Astrocyte (in vitro differentiated cells and primary cell): ENCODE data around the gene CASP12. TPM values are rescaled to one million over a fixed set of nuclear protein-coding genes. Genes with fewer than 3 reads are reported as not detected.

Experiments
- DNase-seq: peaks from one replicate; pipeline ENCODE4 v3.0.0-alpha.2; 2010; ENCODE audit warnings: low read depth
- FAIRE-seq: peaks from 2 replicates; lab custom pipeline; 2011; peaks lifted over from hg19 to GRCh38; lab: Jason Lieb, UNC
- H2AFZ ChIP-seq: 2 replicates; pipeline ENCODE4 v1.6.0; 2012; ENCODE audit warnings: low read depth, low read length, inconsistent platforms
- H3K27ac ChIP-seq: 2 replicates; pipeline ENCODE4 v1.5.1; 2011; ENCODE audit warnings: low read depth, low read length, inconsistent platforms
- H3K27me3 ChIP-seq: 2 replicates; pipeline ENCODE4 v1.6.0; 2011; ENCODE audit warnings: low read length, inconsistent platforms; ENCODE audit not compliant: insufficient read depth
- H3K36me3 ChIP-seq: 2 replicates; pipeline ENCODE4 v1.5.1; 2011; ENCODE audit warnings: low read length, inconsistent platforms; ENCODE audit not compliant: insufficient read depth
- H3K4me1 ChIP-seq: 2 replicates; pipeline ENCODE4 v1.5.1; 2011; ENCODE audit warnings: low read length, inconsistent platforms; ENCODE audit not compliant: insufficient read depth
- H3K4me2 ChIP-seq: 2 replicates; pipeline ENCODE4 v1.6.0; 2012; ENCODE audit warnings: low read length, inconsistent platforms
- H3K4me3 ChIP-seq: 2 replicates; pipeline ENCODE4 v1.5.1; 2011; ENCODE audit warnings: low read depth, mild to moderate bottlenecking, low read length, inconsistent platforms; ENCODE audit not compliant: insufficient read depth
- H3K79me2 ChIP-seq: 2 replicates; pipeline ENCODE4 v1.6.0; 2012; ENCODE audit warnings: mild to moderate bottlenecking, low read length, inconsistent platforms; ENCODE audit not compliant: insufficient read depth
- H3K9ac ChIP-seq: 2 replicates; pipeline ENCODE4 v1.6.0; 2012; ENCODE audit warnings: mild to moderate bottlenecking, low read length, inconsistent platforms
- H3K9me3 ChIP-seq: 2 replicates; pipeline ENCODE4 v1.5.1; 2012; ENCODE audit warnings: low read depth, mild to moderate bottlenecking, low read length, inconsistent platforms; ENCODE audit not compliant: insufficient read depth
- H4K20me1 ChIP-seq: 2 replicates; pipeline ENCODE4 v1.6.0; 2012; ENCODE audit warnings: low read length, inconsistent platforms; ENCODE audit not compliant: insufficient read depth
- H3K27ac Mint-ChIP-seq: one replicate; pipeline ENCODE4 v1.8.0; 2021; ENCODE audit warnings: mild to moderate bottlenecking, mixed read lengths; ENCODE audit not compliant: unreplicated experiment
- H3K27me3 Mint-ChIP-seq: one replicate; pipeline ENCODE4 v1.8.0; 2021; ENCODE audit warnings: low read depth, mixed read lengths; ENCODE audit not compliant: unreplicated experiment
- H3K36me3 Mint-ChIP-seq: one replicate; pipeline ENCODE4 v1.8.0; 2021; ENCODE audit warnings: low read depth, mixed read lengths; ENCODE audit not compliant: unreplicated experiment
- H3K4me1 Mint-ChIP-seq: one replicate; pipeline ENCODE4 v1.8.0; 2021; ENCODE audit warnings: low read depth, mixed read lengths; ENCODE audit not compliant: unreplicated experiment
- H3K4me3 Mint-ChIP-seq: one replicate; pipeline ENCODE4 v1.8.0; 2021; ENCODE audit warnings: mild to moderate bottlenecking, moderate library complexity, mixed read lengths; ENCODE audit not compliant: unreplicated experiment
- H3K9me3 Mint-ChIP-seq: one replicate; pipeline ENCODE4 v1.8.0; 2021; ENCODE audit warnings: mild to moderate bottlenecking, mixed read lengths; ENCODE audit not compliant: unreplicated experiment
- CTCF ChIP-seq: IDR thresholded peaks from 2 replicates; pipeline ENCODE4 v1.5.1; 2011; ENCODE audit warnings: low read depth, mild to moderate bottlenecking, inconsistent platforms, low read length, moderate library complexity; ENCODE audit not compliant: insufficient read depth
- EZH2 ChIP-seq: IDR thresholded peaks from 2 replicates; pipeline ENCODE4 v1.6.1; 2012; ENCODE audit warnings: mild to moderate bottlenecking, low read length, inconsistent platforms; ENCODE audit not compliant: insufficient read depth
- total RNA-seq: library from RNA; stranded (reverse); gene quantifications from 2 replicates; pipeline ENCODE4 v1.2.1, GENCODE V29; 2021

Gene CASP12
- total RNA-seq, 1 donor from 2014 or later: not detected

- no peak for FAIRE-seq
- Mint-ChIP-seq H3K4me3 (no peak overlapping the region), H3K4me1 (no peaks in the 10 kb centered on the region), H3K36me3 (no peaks in the 10 kb centered on the region), H3K27me3 (no peaks in the 10 kb centered on the region), H3K27ac (no peak overlapping the region), H3K9me3 (no peaks in the 10 kb centered on the region)
- Histone ChIP-seq H3K4me2 (no peak overlapping the region), H3K4me1 (no peaks in the 10 kb centered on the region), H3K27ac (no peak overlapping the region), H3K36me3 (no peaks in the 10 kb centered on the region), H4K20me1 (no peaks in the 10 kb centered on the region), H3K9ac (no peak overlapping the region), H3K27me3 (no peaks in the 10 kb centered on the region), H3K9me3 (no peaks in the 10 kb centered on the region), H3K4me3 (no peak overlapping the region), H3K79me2 (no peaks in the 10 kb centered on the region), H2AFZ (no peak overlapping the region)
- DNase-seq: no peak
- TF ChIP-seq CTCF: no peak
- TF ChIP-seq EZH2: no peak
These were observed 53.8 kb downstream of the CASP12 start for GRCh38 chr11:104844451-104844850.

- H3K9me3 Mint-ChIP-seq: peaks cover 2% of the 10 kb centered on the region
- no peak overlapping the region for H3K4me3 Mint-ChIP-seq
- Histone ChIP-seq H3K4me2 (no peak overlapping the region), H3K4me3 (no peak overlapping the region), H2AFZ (no peak overlapping the region), H3K9ac (no peak overlapping the region), H4K20me1 (no peaks in the 10 kb centered on the region), H3K79me2 (no peaks in the 10 kb centered on the region), H3K36me3 (no peaks in the 10 kb centered on the region), H3K27ac (no peak overlapping the region), H3K27me3 (no peaks in the 10 kb centered on the region), H3K4me1 (no peaks in the 10 kb centered on the region), H3K9me3 (no peaks in the 10 kb centered on the region)
- no peaks in the 10 kb centered on the region for H3K4me1 Mint-ChIP-seq
- FAIRE-seq (no peak), DNase-seq (no peak)
- H3K36me3 Mint-ChIP-seq: no peaks in the 10 kb centered on the region
- H3K27me3 Mint-ChIP-seq: no peaks in the 10 kb centered on the region
- H3K27ac Mint-ChIP-seq: no peak overlapping the region
- no peak for TF ChIP-seq EZH2
- no peak for TF ChIP-seq CTCF
These were observed 55.0 kb downstream of the CASP12 start for GRCh38 chr11:104843150-104843836.

GRCh38 chr11:104841973-104842525 is 56.2 kb downstream of the CASP12 start:
- H3K9me3 Mint-ChIP-seq: peaks cover 2% of the 10 kb centered on the region
- no peak for FAIRE-seq
- H3K27me3 ChIP-seq: no peaks in the 10 kb centered on the region
- H3K27me3 Mint-ChIP-seq: no peaks in the 10 kb centered on the region
- H3K79me2 ChIP-seq: no peaks in the 10 kb centered on the region
- no peaks in the 10 kb centered on the region for H3K4me1 ChIP-seq
- H3K4me1 Mint-ChIP-seq: no peaks in the 10 kb centered on the region
- no peak overlapping the region for H3K27ac ChIP-seq
- no peaks in the 10 kb centered on the region for H3K36me3 Mint-ChIP-seq
- no peak overlapping the region for H2AFZ ChIP-seq
- no peaks in the 10 kb centered on the region for H3K36me3 ChIP-seq
- DNase-seq: no peak
- no peak overlapping the region for H3K4me3 Mint-ChIP-seq
- no peaks in the 10 kb centered on the region for H4K20me1 ChIP-seq
- H3K9me3 ChIP-seq: no peaks in the 10 kb centered on the region
- no peak overlapping the region for H3K27ac Mint-ChIP-seq
- H3K9ac ChIP-seq: no peak overlapping the region
- H3K4me2 ChIP-seq: no peak overlapping the region
- no peak overlapping the region for H3K4me3 ChIP-seq
- TF ChIP-seq CTCF (no peak), EZH2 (no peak)
